SU-DHL-6 (cell line): Measurements from ENCODE around the gene C3orf80.

Source experiments
- EZH2phosphoT487 ChIP-seq: fragments of 200-600 bp; sonication (generic), shearing (Covaris generic); conservative IDR thresholded peaks from 2 replicates; pipeline ENCODE4 v1.6.1; 2018; ENCODE audit warnings: mild to moderate bottlenecking, antibody characterized with exemption, low read length, moderate library complexity, mixed read lengths
- TF ChIP-seq, protein P1 (sequence below): fragments of 200-600 bp; sonication (generic); IDR thresholded peaks from one replicate; pipeline ENCODE4 v1.5.1; 2017; ENCODE audit warnings: antibody characterized with exemption, mild to moderate bottlenecking, low read length, moderate library complexity; ENCODE audit not compliant: insufficient read depth, poor library complexity, severe bottlenecking

DNA sequence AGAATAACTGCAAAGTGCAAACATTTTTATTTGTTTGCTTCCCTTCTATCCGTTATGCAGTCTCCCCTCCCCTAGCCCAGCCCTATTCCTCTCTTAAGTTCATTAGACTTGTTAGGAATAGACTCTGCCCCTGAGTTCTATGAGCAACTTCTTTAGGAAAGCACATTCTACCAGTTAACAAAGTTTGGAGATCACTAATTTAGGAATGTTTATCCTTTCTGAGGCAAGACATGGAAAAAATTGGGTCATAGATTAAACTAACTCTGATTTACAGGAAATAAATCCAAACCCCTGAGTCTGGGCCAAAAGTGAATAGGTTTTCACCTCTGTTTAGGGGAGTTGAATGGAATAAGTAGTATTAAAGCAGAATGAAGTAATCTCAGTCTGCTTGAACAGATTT lies 34.4 kb downstream of the C3orf80 start:
- TF ChIP-seq, protein P1, sequence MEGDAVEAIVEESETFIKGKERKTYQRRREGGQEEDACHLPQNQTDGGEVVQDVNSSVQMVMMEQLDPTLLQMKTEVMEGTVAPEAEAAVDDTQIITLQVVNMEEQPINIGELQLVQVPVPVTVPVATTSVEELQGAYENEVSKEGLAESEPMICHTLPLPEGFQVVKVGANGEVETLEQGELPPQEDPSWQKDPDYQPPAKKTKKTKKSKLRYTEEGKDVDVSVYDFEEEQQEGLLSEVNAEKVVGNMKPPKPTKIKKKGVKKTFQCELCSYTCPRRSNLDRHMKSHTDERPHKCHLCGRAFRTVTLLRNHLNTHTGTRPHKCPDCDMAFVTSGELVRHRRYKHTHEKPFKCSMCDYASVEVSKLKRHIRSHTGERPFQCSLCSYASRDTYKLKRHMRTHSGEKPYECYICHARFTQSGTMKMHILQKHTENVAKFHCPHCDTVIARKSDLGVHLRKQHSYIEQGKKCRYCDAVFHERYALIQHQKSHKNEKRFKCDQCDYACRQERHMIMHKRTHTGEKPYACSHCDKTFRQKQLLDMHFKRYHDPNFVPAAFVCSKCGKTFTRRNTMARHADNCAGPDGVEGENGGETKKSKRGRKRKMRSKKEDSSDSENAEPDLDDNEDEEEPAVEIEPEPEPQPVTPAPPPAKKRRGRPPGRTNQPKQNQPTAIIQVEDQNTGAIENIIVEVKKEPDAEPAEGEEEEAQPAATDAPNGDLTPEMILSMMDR: no peak
- TF ChIP-seq EZH2phosphoT487: no peak
